Mesodermal cell (in vitro differentiated cells): ENCODE data around the gene ZDHHC14.

Source experiments
- H3K27ac ChIP-seq: 2 replicates; pipeline ENCODE4 v1.7.0; 2013; ENCODE audit warnings: mild to moderate bottlenecking, low read depth, low read length, moderate library complexity; ENCODE audit not compliant: severe bottlenecking
- H3K36me3 ChIP-seq: 2 replicates; pipeline ENCODE4 v1.7.1; 2013; ENCODE audit warnings: mild to moderate bottlenecking, low read length, moderate library complexity; ENCODE audit not compliant: control insufficient read depth, insufficient read depth
- H3K4me1 ChIP-seq: one replicate; pipeline ENCODE4 v1.7.1; 2013; ENCODE audit warnings: mild to moderate bottlenecking, low read length; ENCODE audit not compliant: insufficient read depth, control insufficient read depth, poor library complexity, severe bottlenecking
- H3K4me3 ChIP-seq: 2 replicates; pipeline ENCODE4 v1.7.0; 2013; ENCODE audit warnings: low read length, control low read depth, mild to moderate bottlenecking; ENCODE audit not compliant: insufficient read depth, poor library complexity, severe bottlenecking; ENCODE audit errors: extremely low read depth
- H3K9me3 ChIP-seq: 2 replicates; pipeline ENCODE4 v1.7.1; 2013; ENCODE audit warnings: mild to moderate bottlenecking, low read length, moderate library complexity; ENCODE audit not compliant: control insufficient read depth
- WGBS, 2 experiments: methylation state at CpG; one replicate each; pipeline ENCODE4 v1.1.5; 2013; ENCODE audit warnings: missing lambda C conversion rate in 2 of 2; ENCODE audit not compliant: insufficient coverage in 2 of 2; 5-methylcytosine and 5-hydroxymethylcytosine counted together

The ZDHHC14 gene

DNA sequence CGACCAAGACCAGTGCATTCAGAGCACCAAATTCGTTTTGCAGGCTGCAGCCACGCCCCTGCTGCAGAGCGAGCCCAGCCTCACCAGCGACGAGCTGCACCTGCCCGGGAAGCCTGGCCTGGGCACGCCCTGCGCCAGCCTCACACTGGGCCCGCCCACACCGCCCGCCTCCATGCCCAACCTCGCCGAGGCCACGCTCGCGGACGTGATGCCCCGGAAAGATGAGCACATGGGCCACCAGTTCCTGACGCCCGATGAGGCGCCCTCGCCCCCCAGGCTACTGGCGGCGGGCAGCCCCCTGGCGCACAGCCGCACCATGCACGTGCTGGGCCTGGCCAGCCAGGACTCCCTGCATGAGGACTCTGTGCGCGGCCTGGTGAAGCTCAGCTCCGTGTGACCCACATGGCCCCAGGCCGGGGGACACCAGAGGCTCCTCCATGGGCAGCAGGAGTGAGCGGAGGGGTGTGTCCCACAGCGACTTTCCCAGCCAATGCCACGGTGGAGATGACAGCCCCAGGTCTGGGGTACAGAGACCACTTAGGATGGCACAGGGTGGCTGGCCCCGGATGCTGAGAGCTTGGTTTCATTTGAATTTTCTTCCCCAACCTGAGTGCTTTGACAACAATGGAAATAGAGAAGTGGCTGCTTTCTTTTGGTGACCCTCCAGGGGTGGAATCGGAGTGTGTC lies 291.9 kb downstream of the ZDHHC14 start:
- H3K4me3 ChIP-seq: no peak overlapping the region
- H3K36me3 ChIP-seq: no peaks in the 10 kb centered on the region
- peaks cover 13% of the 10 kb centered on the region for H3K4me1 ChIP-seq
- no peak overlapping the region for H3K27ac ChIP-seq
- no peaks in the 10 kb centered on the region for H3K9me3 ChIP-seq
- 92 to 96% methylated on average over 35 to 36 of the region's 37 CpGs for WGBS, 2 experiments

DNA sequence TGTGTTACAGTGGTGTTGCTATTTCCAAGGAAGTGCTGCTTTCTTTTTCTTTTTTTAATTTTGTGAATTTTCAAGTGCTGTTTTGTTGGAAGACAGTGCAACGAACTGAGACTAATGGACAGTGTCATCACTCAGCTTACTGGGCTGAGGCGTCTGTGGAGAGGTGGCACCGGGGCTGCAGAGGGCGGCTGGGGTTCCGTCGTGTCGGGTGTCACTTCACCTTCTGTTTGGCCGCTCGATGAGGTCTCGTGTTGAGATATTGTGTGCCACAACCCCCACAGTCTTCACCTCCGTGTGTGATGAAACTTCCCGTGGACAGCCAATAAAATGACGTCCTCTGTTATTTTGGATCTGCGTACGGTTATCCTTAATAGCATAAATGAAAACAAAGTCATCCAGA lies 292.6 kb downstream of the ZDHHC14 start:
- Histone ChIP-seq H3K27ac (no peak overlapping the region), H3K36me3 (no peaks in the 10 kb centered on the region), H3K4me1 (peaks cover 11% of the 10 kb centered on the region), H3K4me3 (no peak overlapping the region), H3K9me3 (no peaks in the 10 kb centered on the region)
- WGBS, 2 experiments: 95 to 99% methylated on average over 10 to 11 of the region's 15 CpGs

DNA sequence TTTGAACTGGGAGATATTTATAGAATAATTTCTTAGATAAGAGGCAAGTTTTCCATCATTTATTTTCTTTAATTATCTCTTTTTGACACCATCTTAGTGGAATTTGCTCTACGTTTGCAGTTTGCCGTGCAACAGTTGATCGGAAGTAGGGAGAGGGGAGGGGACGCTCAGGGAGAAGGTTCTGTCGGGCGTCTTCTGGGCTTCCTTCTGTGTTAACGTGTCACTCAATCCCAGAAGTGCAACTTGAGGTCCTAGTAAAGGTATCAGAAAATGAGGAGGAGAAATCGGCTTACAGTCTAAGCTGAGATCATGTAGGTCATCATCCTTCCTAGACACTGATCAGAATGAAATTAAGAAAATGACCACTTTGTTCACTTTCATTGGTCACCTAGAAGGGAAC lies 293.1 kb downstream of the ZDHHC14 start:
- Histone ChIP-seq H3K36me3 (no peaks in the 10 kb centered on the region), H3K4me3 (no peak overlapping the region), H3K4me1 (peaks cover 10% of the 10 kb centered on the region), H3K9me3 (no peaks in the 10 kb centered on the region), H3K27ac (no peak overlapping the region)
- 85 to 90% methylated on average over 6 to 7 of the region's 8 CpGs for WGBS, 2 experiments

DNA sequence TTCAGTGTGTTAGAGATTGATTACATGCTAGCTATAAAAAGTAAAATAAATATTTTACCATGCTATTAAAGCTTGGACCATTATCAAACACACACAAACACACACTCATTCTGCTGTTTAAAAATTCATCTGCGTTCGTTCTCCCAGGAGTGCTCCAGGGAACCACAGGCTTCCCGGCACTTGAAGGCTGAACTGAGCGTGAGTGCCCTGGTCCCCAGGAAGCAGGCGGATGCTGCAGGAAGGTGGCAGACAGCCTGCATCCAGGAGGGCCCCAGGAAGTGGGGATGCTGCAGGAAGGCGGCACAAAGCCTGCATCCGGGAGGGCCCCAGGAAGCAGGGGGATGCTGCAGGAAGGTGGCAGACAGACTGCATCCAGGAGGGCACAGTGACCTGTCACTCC lies 294.8 kb downstream of the ZDHHC14 start:
- no peaks in the 10 kb centered on the region for H3K4me1 ChIP-seq
- H3K36me3 ChIP-seq: no peaks in the 10 kb centered on the region
- H3K4me3 ChIP-seq: no peak overlapping the region
- H3K27ac ChIP-seq: no peak overlapping the region
- H3K9me3 ChIP-seq: no peaks in the 10 kb centered on the region
- WGBS, 2 experiments: 79 to 84% methylated on average over 7 of the region's 7 CpGs

DNA sequence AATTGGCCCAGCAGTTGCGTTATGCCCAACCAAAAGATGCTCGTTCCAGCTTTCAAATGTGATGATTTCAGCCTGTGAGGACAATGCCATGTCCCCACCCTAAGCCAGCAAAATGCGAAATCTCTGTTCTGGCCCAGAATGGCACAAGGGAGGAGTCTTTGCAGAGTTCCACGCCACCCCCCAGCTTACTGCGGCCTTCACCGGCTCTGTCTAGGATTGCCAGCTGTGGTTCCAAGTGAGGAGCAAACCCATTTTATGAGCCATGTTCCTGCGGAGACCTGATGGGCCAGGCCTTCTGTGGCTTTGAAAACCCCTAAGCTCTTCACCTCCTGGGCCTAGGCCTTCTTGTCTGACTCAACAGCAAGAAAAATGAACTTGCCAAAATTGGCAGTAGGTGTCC lies 295.3 kb downstream of the ZDHHC14 start:
- Histone ChIP-seq H3K4me3 (no peak overlapping the region), H3K36me3 (no peaks in the 10 kb centered on the region), H3K9me3 (no peaks in the 10 kb centered on the region), H3K27ac (no peak overlapping the region), H3K4me1 (no peaks in the 10 kb centered on the region)
- WGBS, 2 experiments: 87 to 100% methylated on average over 6 to 7 of the region's 7 CpGs

DNA sequence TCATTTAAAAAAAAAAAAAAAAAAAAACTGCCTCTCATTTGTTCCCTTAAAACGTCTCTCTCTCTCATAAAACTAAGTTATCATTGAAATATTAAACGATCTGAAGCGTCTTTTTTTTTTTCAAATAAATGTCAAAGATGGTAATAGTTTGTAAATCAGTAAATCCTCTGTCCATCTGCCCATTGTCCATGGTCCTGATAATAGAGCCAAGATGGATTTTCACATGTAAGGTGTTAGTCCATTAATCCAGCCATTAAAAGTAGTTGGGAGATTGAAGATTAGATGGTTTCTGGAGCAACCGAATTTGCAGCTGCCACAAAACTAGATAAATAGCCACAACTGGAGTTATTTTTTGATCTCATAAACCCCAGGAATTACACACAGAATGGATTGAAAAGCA lies 296.2 kb downstream of the ZDHHC14 start:
- Histone ChIP-seq H3K4me1 (no peaks in the 10 kb centered on the region), H3K4me3 (no peak overlapping the region), H3K36me3 (no peaks in the 10 kb centered on the region), H3K9me3 (no peaks in the 10 kb centered on the region), H3K27ac (no peak overlapping the region)
- WGBS, 2 experiments: no CpG with 5 or more reads among the region's 4 CpGs

DNA sequence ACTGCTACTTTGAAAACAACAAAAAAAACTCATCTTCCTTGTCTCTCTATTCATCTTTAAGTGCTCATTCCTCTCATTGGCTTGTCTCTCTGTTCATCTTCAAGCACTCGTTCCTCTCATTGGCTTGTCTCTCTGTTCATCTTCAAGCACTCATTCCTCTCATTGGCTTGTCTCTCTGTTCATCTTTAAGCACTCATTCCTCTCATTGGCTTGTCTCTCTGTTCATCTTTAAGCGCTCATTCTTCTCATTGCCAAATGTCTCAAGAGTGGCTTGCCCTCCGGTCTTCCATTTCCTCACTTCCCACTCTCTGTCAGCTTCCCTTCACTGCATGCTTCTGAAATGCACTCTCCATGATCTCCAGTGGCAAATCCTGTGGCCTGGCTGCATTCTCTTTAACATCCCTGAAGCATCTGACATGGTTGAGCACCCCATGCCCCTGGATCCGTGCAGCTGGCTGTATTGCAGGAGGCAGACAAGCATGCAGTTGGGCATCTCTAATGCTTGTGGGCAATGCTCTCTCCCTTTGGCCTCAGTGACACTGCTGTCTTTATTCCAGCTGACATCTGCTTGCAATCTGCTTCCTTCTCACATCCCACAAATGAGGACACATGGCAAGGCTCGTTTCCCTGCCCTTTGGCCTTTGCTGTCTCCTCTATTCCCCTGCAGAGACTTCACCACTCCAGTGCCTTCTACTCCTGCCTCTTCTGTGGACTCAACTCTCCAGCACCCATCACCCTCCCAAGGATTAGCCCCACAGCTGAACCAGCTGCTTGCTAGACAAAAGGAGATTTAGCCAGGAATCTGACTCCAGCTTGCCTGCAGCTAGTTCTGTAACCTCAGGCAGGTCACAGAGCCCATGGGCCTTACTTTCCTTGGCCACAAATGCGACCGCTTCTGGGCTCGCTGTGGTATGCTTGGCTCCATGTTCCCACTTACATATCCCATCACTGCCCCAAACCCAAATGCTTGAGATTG lies 298.9 kb downstream of the ZDHHC14 start:
- H3K4me3 ChIP-seq: no peak overlapping the region
- H3K4me1 ChIP-seq: no peaks in the 10 kb centered on the region
- H3K36me3 ChIP-seq: no peaks in the 10 kb centered on the region
- 88 to 95% methylated on average over 7 to 8 of the region's 8 CpGs for WGBS, 2 experiments
- no peak overlapping the region for H3K27ac ChIP-seq
- H3K9me3 ChIP-seq: no peaks in the 10 kb centered on the region

DNA sequence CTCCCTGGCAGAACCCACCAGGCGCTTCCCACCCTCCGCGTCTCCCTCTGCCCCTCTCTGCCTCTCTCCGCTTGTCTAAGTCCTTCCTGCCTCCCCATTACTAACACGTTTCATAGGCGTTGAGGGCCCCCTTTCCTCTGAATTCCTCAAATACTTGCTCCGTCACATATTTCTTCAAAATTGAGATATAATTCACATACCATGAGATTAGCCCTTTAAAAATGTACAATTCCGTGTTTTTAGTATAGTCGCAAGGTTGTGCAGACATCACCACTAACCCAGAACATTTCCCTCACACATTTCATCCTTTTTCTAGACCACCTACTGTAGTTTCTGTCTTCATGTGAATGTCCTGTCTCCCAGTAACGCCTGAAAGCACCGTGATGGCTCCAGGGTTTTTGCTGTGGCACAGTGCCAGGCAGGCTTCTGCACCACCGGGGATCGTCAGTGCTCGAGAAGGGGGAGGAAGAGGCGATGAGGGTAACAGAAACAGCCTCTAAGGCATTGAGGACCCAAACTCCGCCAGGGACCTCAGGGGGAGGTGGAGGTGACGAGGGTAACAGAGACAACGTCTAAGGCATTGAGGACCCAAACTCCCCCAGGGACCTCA lies 300.2 kb downstream of the ZDHHC14 start:
- Histone ChIP-seq H3K36me3 (no peaks in the 10 kb centered on the region), H3K4me1 (no peaks in the 10 kb centered on the region), H3K27ac (no peak overlapping the region), H3K4me3 (no peak overlapping the region), H3K9me3 (no peaks in the 10 kb centered on the region)
- WGBS, 2 experiments: 94 to 96% methylated on average over 14 to 17 of the region's 18 CpGs

DNA sequence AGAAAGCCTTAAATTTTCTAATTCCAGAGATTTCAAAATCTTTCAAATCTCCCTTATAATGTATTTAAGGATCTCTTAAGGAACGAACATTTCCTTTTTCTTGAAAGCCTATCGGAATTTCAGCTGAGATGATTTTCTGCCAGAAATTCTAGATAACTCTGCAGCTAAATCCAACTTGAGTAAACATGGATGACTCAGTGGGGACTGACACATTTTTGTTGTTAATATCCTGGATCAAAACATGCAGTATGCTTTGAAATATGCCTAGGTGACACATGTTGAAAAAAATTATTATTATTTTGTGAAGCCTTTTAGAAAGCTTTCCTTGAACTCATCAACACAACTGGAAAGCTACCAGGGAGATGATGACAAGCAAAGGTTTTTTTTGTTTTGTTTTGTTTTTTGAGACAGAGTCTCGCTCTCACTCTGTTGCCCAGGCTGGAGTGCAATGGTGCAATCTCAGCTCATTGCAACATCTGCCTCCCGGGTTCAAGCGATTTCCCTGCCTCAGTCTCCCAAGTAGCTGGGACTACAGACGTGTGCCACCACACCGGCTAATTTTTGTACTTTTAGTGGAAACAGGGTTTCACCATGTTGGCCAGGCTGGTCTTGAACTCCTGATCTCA lies 302.0 kb downstream of the ZDHHC14 start:
- H3K4me1 ChIP-seq: no peaks in the 10 kb centered on the region
- no peak overlapping the region for H3K27ac ChIP-seq
- H3K9me3 ChIP-seq: no peaks in the 10 kb centered on the region
- WGBS, 2 experiments: 84 to 89% methylated on average over 3 to 5 of the region's 7 CpGs
- H3K36me3 ChIP-seq: no peaks in the 10 kb centered on the region
- no peak overlapping the region for H3K4me3 ChIP-seq

DNA sequence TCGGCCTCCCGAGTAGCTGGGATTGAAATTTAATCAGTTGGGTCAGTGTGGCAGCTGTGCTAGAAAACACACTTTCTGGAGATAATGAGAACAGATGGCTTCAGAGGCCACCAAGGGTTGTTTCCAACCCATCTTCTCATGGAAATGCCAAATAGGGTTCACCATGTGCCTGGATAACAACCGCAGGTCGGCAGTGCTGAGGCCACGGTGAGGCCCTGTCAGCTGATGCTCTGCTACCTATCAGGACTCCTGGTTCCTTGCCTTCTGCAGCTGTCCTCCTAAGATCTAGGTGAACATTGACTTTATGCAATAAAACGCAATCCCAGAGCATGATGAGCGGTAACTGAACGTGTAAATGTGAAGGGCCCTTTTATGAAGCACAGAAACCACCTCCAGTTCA lies 302.7 kb downstream of the ZDHHC14 start:
- Histone ChIP-seq H3K4me1 (no peaks in the 10 kb centered on the region), H3K27ac (no peak overlapping the region), H3K9me3 (no peaks in the 10 kb centered on the region), H3K36me3 (no peaks in the 10 kb centered on the region), H3K4me3 (no peak overlapping the region)
- WGBS, 2 experiments: 96 to 98% methylated on average over 6 of the region's 8 CpGs
